HepG2 (cell line): ENCODE measurements around the gene SLC6A17.

Experiments
- CAMTA2 ChIP-seq: sonication (generic); formaldehyde crosslinking; IDR thresholded peaks from 2 replicates; pipeline ENCODE4 v1.4.0; 2020; ENCODE audit warnings: mild to moderate bottlenecking, missing genetic modification reagents, borderline replicate concordance
- SMC3 ChIP-seq: IDR thresholded peaks from 2 replicates; pipeline ENCODE4 v1.6.1; 2011; ENCODE audit warnings: low read length, improper control_type of control experiment
- ZNF30 ChIP-seq: sonication (generic); formaldehyde crosslinking; IDR thresholded peaks from 2 replicates; pipeline ENCODE4 v1.5.0; 2020; ENCODE audit warnings: mild to moderate bottlenecking, missing genetic modification reagents
- ZNF709 ChIP-seq: sonication (generic); formaldehyde crosslinking; IDR thresholded peaks from 2 replicates; pipeline ENCODE4 v1.5.0; 2020; ENCODE audit warnings: mild to moderate bottlenecking, missing genetic modification reagents

GRCh38 chr1:110245876-110246620 is 95.8 kb downstream of the SLC6A17 start:
- TF ChIP-seq ZNF30 (CRISPR knock-in tag) (no peak), SMC3 (no peak), CAMTA2 (CRISPR knock-in tag) (no peak), ZNF709 (CRISPR knock-in tag) (no peak)
